Erythroblast (primary cell): ENCODE data around the gene CRTC3.

ENCODE experiments used
- GATA1 ChIP-seq: IDR thresholded peaks from 2 replicates; pipeline ENCODE4 v1.6.1; 2011; ENCODE audit warnings: low read depth, mild to moderate bottlenecking, control low read depth, low read length, moderate library complexity
- POLR2A ChIP-seq: IDR thresholded peaks from 2 replicates; pipeline ENCODE4 v1.6.1; 2011; ENCODE audit warnings: mild to moderate bottlenecking, low read length

GRCh38 chr15:90579213-90579612, 49.5 kb downstream of the CRTC3 start:
- TF ChIP-seq POLR2A (no peak), GATA1 (no peak)
